Lower leg skin (tissue), 3 donors: Measurements from ENCODE around the gene CSNK1G2.

Experiments used
- CTCF ChIP-seq, 3 donors: fragments of 450-650 bp; IDR thresholded peaks; one replicate each; pipeline ENCODE4 v1.5.1; 2016; ENCODE audit warnings: antibody characterized with exemption in 3 of 3, mild to moderate bottlenecking in 3 of 3, moderate library complexity in 2 of 3
- POLR2A ChIP-seq, 2 donors: fragments of 450-650 bp; IDR thresholded peaks; one replicate each; pipeline ENCODE4 v1.6.1; 2016 to 2017; ENCODE audit warnings: antibody characterized with exemption in 2 of 2, mild to moderate bottlenecking in 1 of 2, moderate library complexity in 1 of 2

- TF ChIP-seq CTCF (IDR thresholded peaks at IDR 0.05) (no peak), POLR2A (IDR thresholded peaks at IDR 0.05) (no peak)
Observed at GRCh38 chr19:1911098-1911497, 29.9 kb upstream of the CSNK1G2 start.
